ENCODE data around the gene NKAPD1.
"Not testable (repeated sequence)": the region's sequence is repeated elsewhere in the genome, so short reads cannot be mapped to it uniquely, and the experiment has no call there.

Gene NKAPD1

GRCh38 chr11:112086422-112087191 is 12.5 kb downstream of the NKAPD1 start, which contains the start of the genes SDHD and TIMM8B:
Gene SDHD, plus strand, starts transcription at chr11:112086873. Its CDS starts 35 bp downstream, at chr11:112086908.
Gene TIMM8B, minus strand, starts transcription at chr11:112086756. Its CDS starts 33 bp downstream, at chr11:112086723.
- DNase-seq: peak; percentile 94

- no peak for DNase-seq
These were observed 13.1 kb downstream of the NKAPD1 start for GRCh38 chr11:112087212-112087611.

- DNase-seq: not testable (repeated sequence)
These were observed 21.2 kb downstream of the NKAPD1 start for GRCh38 chr11:112095302-112095701.

- DNase-seq: no peak
These were observed 22.1 kb downstream of the NKAPD1 start for GRCh38 chr11:112096194-112096593.

GRCh38 chr11:112097734-112098528 is 23.8 kb downstream of the NKAPD1 start:
- no peak for DNase-seq

GRCh38 chr11:112100462-112100861 is 26.4 kb downstream of the NKAPD1 start:
- no peak for DNase-seq

GRCh38 chr11:112103446-112103845 is 29.3 kb downstream of the NKAPD1 start:
- no peak for DNase-seq

- DNase-seq: no peak
These were observed 32.0 kb downstream of the NKAPD1 start for GRCh38 chr11:112106070-112106469.

- peak; percentile 8 for DNase-seq
These were observed 39.7 kb downstream of the NKAPD1 start for GRCh38 chr11:112113539-112114457.

- no peak for DNase-seq
These were observed 40.4 kb downstream of the NKAPD1 start for GRCh38 chr11:112114460-112114859.

- no peak for DNase-seq
These were observed 41.3 kb downstream of the NKAPD1 start for GRCh38 chr11:112115386-112115785.

- DNase-seq: no peak
These were observed 44.1 kb downstream of the NKAPD1 start for GRCh38 chr11:112118176-112118575.

- DNase-seq: no peak
These were observed 48.0 kb downstream of the NKAPD1 start for GRCh38 chr11:112121981-112122615.

- no peak for DNase-seq
These were observed 49.0 kb downstream of the NKAPD1 start for GRCh38 chr11:112123129-112123528.

GRCh38 chr11:112127056-112127455 is 53.0 kb downstream of the NKAPD1 start:
- DNase-seq: no peak

- DNase-seq: peak; percentile 89
These were observed 54.5 kb downstream of the NKAPD1 start for GRCh38 chr11:112128483-112129121.

- DNase-seq: no peak
These were observed 55.6 kb downstream of the NKAPD1 start for GRCh38 chr11:112129656-112130055.

GRCh38 chr11:112132737-112133136 is 58.6 kb downstream of the NKAPD1 start:
- DNase-seq: no peak

- DNase-seq: no peak
These were observed 60.4 kb downstream of the NKAPD1 start for GRCh38 chr11:112134473-112134872.
